ENCODE results near the gene NANOS3. TPM values are rescaled to one million over a fixed set of nuclear protein-coding genes. Genes with fewer than 3 reads are reported as not detected.

The NANOS3 gene
- total and polyA plus RNA-seq, 9 of the 15 experiments (the other 6 are each of a cell fraction or from before 2014, with no cell fraction given), result not detected

- TF ChIP-seq THRAP3 (IDR thresholded peaks at IDR 0.05; ENCODE audit: borderline replicate concordance) (no peak), MCM3 (IDR thresholded peaks at IDR 0.05) (no peak), ZBTB34 (CRISPR knock-in tag; IDR thresholded peaks at IDR 0.05) (no peak), HMGXB4 (CRISPR knock-in tag; IDR thresholded peaks at IDR 0.05) (no peak), E2F8 (IDR thresholded peaks at IDR 0.05; ENCODE audit: low read depth, partially characterized antibody) (no peak), GTF2F1 (IDR thresholded peaks at IDR 0.05; ENCODE audit: low read depth, low read length) (0 out of 2 replicates have a peak, but pooled peaks have one; percentile 59), RREB1 (CRISPR knock-in tag; IDR thresholded peaks at IDR 0.05) (no peak), ZFP91 (CRISPR knock-in tag; IDR thresholded peaks at IDR 0.05) (no peak), TEAD4 (IDR thresholded peaks at IDR 0.05; ENCODE audit: low read length) (no peak), TEAD4 (CRISPR knock-in tag; IDR thresholded peaks at IDR 0.05; ENCODE audit: borderline replicate concordance) (no peak), NFYB (IDR thresholded peaks at IDR 0.05; ENCODE audit: extremely low read depth, insufficient read length) (no peak), DACH1 (IDR thresholded peaks at IDR 0.05; ENCODE audit: partially characterized antibody) (no peak), RFX7 (CRISPR knock-in tag; IDR thresholded peaks at IDR 0.05) (no peak)
These were observed 34.4 kb upstream of the NANOS3 start (continued) for GRCh38 chr19:13842291-13843103.
